ENCODE data around the gene SCML1.
A peak's percentile ranks its signal among the peaks of the same experiment; 100 is the strongest.

SCML1 gene

GRCh38 chrX:17740137-17741122, 3.1 kb downstream of the SCML1 start:
- DNase-seq = no peak

DNA sequence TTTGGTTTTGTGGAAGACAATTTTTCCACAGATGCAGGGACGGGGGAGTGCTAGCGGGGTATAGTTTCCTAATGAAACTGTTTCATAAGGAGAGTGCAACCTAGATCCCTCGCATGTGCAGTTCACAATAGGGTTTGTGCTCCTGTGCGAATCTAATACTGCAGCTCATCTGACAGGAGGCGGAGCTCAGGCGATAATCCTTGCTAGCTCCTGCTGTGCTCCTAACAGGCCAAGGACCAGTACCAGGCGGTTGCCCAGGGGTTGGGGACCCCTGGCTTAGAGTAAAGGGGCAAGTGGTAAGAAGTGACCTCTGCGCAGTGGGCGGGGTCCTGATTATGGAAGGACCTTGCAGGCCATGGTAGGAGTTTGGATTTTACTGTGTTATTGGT, 3.8 kb downstream of the SCML1 start:
- DNase-seq = peak in 1 of 2 experiments; percentile 11

DNA sequence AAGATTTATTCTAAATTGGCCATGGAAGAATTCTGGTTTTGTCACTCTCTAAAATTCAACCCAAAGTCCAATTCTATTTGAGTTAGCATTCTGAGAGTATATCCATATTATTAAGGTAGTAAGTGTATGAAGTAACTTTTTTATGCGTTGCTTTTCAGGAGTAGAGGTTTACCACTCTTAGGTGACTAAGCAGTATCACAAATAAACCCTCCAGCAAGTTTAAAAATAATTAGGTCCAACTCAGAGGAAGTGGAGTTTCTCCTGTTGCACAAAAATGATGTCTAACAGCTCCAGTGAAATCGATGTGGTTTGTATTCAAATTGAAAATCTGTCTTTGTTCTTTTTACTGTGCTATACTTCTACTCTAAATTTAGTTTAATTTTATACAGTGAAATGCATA, 6.6 kb downstream of the SCML1 start:
- no peak for DNase-seq

- DNase-seq = peak in 1 of 2 experiments; percentile 24
These were observed 7.7 kb downstream of the SCML1 start for GRCh38 chrX:17744896-17745523.

GRCh38 chrX:17747692-17748091, 10.4 kb downstream of the SCML1 start:
- DNase-seq = no peak

DNA sequence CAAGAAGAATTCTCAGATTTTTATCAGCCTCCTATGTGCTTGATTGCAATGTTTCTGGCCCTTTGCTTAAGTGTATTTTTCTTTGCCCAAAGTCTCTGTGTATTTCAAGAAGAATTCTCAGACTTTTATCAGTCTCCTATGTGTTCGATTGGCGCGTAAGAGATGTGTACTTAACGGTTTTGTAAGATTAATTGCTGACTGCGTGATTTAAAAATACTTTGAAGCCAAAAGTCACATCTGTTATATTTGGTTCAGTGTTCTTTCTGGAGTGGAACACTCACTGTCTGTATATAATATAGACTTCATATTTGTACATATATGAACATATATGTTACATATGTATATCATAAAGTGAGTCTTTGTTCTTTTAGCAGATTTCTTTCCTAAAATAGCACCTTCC, 11.4 kb downstream of the SCML1 start:
- DNase-seq = no peak

DNA sequence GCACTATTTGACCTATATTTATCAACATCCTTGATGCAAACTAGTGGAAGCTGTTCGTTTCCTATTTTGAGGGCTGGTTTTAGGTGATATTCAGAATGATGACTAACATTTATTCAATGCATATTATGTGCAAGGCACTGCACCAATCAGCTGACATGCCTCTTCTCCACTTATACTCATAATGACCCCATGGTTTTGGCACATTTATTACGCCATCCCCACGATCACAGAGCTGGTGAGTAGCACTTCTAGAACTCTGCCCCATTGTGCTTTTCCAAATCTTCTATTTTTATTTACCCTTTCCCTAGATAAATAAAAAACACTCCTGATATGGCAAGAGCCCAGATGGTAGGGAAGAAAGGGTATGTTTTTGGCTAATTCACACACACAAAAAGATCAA, 13.1 kb downstream of the SCML1 start:
- no peak for DNase-seq

DNA sequence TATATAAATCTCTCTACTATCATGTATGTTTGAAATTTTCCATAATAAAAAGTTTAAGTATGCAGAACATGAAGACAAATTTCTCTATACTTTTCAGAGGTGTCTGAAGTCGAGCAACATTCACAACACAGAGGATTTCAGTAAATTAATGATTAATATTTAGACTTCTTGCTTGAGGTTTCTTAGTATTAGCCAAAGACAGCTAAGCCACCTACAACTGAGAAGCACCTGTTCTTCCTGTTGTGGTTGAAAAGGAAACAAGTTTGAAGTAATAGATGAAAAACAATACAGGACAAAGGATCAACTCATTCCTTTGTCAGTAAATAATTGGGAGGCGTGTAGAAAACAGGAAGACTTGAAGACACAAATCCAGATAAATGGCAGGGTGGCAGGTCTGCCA, 21.1 kb downstream of the SCML1 start:
- DNase-seq = no peak

- no peak for DNase-seq
These were observed 22.7 kb downstream of the SCML1 start for GRCh38 chrX:17759990-17760389.

GRCh38 chrX:17767734-17768133, 30.4 kb downstream of the SCML1 start:
- DNase-seq = no peak

DNA sequence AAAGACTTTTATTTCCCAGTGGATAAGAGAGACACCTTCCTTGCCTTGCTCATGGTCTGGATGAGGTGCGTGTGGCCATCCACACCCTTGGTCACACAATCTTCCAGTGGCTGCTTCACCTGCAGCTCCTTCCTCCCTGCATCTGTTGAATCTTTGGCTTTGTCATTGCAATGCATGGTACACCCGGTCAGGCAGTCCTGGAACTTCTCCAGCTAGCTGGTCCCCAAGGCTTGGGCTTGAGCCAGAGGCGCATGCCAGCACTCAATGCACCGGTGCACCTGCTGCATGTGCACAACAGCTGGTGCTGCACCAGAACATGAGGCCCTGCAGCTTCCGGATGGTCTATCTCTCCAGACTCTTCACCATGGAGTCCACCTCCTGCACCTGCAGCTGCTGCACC, 31.7 kb downstream of the SCML1 start:
- no peak for DNase-seq

DNA sequence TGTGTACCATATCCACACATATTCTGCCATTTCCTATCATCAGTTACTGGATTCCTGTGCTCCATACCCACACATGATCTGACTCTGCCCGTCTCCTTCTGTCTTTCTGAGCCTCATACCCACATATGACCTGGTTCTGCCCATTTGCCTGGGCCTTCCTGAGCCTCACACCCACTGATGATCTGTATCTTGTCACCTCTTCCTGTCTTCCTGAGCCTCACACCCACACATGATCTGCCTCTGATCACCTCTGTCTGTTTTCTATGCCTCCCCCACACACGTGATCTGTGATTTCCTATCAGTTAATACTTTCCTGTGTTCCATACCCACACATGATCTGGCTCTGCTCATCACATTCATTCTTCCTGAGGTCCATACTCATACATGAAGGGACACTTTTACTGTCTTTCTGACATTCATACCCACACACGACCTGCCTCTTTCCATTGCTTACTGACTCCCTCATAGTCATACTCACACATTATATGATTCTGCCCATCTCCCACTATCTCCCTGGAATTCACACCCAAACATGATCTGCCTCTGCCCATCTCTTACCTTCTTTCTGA, 32.5 kb downstream of the SCML1 start:
- DNase-seq = no peak

- DNase-seq = no peak
These were observed 36.1 kb downstream of the SCML1 start for GRCh38 chrX:17773221-17773876.

DNA sequence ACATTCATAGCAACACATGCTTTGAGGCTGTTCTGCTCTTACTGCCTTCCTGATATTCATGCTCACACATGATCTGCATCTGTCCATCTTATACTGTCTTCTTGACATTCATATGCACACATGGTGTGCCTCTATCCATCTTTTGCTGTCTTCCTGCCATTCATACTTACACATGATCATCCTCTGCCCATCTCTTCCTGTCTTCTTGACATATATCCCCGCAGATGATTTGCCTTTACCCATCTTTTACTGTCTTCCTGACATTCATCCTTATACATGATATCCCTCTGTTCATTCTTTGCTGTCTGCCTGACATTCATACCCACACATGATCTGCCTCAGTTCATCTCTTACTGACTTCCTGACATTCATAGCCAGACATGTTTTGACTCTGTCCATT, 36.8 kb downstream of the SCML1 start:
- no peak for DNase-seq

DNA sequence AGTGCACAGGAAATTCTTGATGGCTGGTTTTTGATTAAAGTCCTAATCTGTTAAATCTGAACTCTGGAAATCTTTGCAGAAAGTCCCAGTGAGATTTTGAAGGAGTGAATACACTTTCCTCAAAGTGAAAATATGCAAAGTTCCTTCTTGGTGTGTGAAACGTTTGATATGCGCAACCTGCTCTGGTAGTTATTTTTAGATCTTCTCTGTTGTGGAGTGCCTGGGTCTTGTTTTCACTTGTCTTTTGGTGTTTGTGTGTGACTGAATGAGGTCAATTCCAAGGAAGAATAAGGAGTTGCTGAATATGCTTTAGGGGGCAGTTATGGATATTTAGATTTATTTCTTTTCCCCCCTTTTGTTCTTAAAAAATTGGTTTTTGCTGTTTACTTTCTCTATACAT, 41.7 kb downstream of the SCML1 start:
- DNase-seq = no peak

GRCh38 chrX:17779434-17779833, 42.1 kb downstream of the SCML1 start:
- no peak for DNase-seq

DNA sequence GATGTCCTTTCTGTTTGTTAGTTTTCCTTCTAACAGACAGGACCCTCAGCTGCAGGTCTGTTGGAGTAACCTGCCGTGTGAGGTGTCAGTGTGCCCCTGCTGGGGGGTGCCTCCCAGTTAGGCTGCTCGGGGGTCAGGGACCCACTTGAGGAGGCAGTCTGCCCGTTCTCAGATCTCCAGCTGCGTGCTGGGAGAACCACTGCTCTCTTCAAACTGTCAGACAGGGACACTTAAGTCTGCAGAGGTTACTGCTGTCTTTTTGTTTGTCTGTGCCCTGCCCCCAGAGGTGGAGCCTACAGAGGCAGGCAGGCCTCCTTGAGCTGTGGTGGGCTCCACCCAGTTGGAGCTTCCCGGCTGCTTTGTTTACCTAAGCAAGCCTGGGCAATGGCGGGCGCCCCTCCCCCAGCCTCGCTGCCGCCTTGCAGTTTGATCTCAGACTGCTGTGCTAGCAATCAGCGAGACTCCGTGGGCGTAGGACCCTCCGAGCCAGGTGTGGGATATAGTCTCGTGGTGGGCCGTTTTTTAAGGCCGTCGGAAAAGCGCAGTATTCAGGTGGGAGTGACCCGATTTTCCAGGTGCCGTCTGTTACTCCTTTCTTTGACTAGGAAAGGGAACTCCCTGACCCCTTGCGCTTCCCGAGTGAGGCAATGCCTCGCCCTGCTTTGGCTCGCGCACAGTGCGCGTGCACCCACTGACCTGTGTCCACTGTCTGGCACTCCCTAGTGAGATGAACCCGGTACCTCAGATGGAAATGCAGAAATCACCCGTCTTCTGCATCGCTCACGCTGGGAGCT, 49.5 kb downstream of the SCML1 start:
- DNase-seq = peak in 1 of 2 experiments; percentile 30

- peak in 1 of 2 experiments; percentile 1 for DNase-seq
These were observed 50.3 kb downstream of the SCML1 start for GRCh38 chrX:17787557-17787956.

DNA sequence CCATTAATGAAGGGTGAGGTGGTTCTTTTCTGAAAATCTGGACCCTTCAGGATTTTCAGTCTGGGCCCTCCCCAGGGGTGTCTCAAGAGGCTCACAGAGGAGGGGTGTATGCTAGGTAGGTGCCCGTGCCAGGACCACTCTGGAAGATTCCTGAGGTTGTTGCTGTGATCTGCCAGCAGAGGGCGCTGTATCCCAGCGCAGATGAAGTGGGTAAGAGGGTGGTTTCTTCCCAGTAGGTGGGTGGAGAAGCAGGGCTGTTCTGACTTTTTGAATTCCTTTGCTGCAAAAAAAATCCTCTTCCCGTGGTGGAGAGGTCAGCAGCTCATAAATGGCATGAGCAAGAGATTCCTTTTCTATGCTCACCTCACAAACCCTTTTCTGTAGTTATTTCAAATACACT, 51.1 kb downstream of the SCML1 start:
- peak; percentile 26 to 69 for DNase-seq

- DNase-seq = no peak
These were observed 51.8 kb downstream of the SCML1 start for GRCh38 chrX:17788956-17789562.

DNA sequence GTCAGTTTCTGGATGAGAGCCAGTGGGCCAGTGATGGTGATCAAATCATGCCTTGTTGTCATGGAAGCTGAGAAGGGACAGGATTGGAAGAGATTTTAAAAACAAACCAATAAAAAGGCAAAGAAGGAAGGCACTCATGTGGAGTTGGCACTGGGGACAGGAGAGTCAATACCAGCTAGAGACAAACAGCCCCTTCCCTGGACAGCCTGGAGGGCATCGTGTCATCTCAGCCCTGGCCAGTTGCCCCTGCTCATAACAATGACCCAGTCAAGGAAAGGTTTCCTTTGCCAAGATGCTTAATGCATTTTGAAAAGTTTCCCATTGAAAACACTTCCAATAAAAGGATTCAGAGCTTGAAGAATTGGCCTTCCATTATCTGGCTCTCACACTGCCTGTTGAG, 55.5 kb downstream of the SCML1 start:
- DNase-seq = no peak

- DNase-seq = no peak
These were observed 61.6 kb downstream of the SCML1 start for GRCh38 chrX:17798921-17799320.

Measured in NCI-H526 (cell line).